Transverse colon (tissue), 4 donors: ENCODE results near the gene SPRR1A. TPM values are rescaled to one million over a fixed set of nuclear protein-coding genes. Genes with fewer than 3 reads are reported as not detected.

ENCODE experiments used
- DNase-seq: peaks from one replicate; pipeline ENCODE4 v3.0.0-alpha.2; 2019
- H3K27ac ChIP-seq, 4 donors: fragments of 200-600 bp; sonication (generic); 2 replicates each; pipeline ENCODE4 v1.5.1; 2016 to 2018; ENCODE audit warnings: inconsistent platforms in 4 of 4
- H3K27me3 ChIP-seq: fragments of 200-600 bp; sonication (generic); 2 replicates; pipeline ENCODE4 v1.5.1; 2017; ENCODE audit warnings: inconsistent platforms
- H3K36me3 ChIP-seq, 4 donors: fragments of 200-600 bp; sonication (generic); 2 replicates each; pipeline ENCODE4 v1.5.1; 2017 to 2019; ENCODE audit warnings: inconsistent platforms in 4 of 4
- H3K4me1 ChIP-seq, 4 donors: fragments of 200-600 bp; sonication (generic); 2 replicates each; pipeline ENCODE4 v1.5.1; 2017 to 2020; ENCODE audit warnings: inconsistent platforms in 4 of 4
- H3K4me3 ChIP-seq, 4 donors: fragments of 200-600 bp; sonication (generic); 1 replicate in 1 of 4; 2 replicates in 3 of 4; pipeline versions ENCODE4 v1.5.1 to v1.6.1; 2017 to 2019; ENCODE audit warnings: inconsistent platforms in 4 of 4
- H3K9me3 ChIP-seq, 2 donors: fragments of 200-600 bp; sonication (generic); 2 replicates each; pipeline ENCODE4 v1.5.1; 2017 to 2019; ENCODE audit warnings: inconsistent platforms in 2 of 2
- EP300 ChIP-seq: sonication (generic); formaldehyde crosslinking; IDR thresholded peaks from one replicate; pipeline ENCODE4 v1.6.1; 2017; ENCODE audit warnings: antibody characterized with exemption, low read depth
- POLR2A ChIP-seq: fragments of 450-650 bp; IDR thresholded peaks from one replicate; pipeline ENCODE4 v1.6.1; 2016; ENCODE audit warnings: antibody characterized with exemption, mild to moderate bottlenecking, moderate library complexity
- POLR2AphosphoS5 ChIP-seq, 3 donors: sonication (generic); formaldehyde crosslinking; IDR thresholded peaks; one replicate each; pipeline ENCODE4 v1.6.1; 2016; ENCODE audit warnings: antibody characterized with exemption in 3 of 3
- WGBS, 2 donors: methylation state at CpG; one replicate each; pipeline ENCODE4 v1.1.5; 2018; ENCODE audit warnings: low coverage in 1 of 2; 5-methylcytosine and 5-hydroxymethylcytosine counted together
- in situ Hi-C, 4 donors: fragments of 200-750 bp; cut with MboI; loops; one replicate each; pipeline versions ENCODE4 v1.15.0 to v1.15.1; 2017; ENCODE audit warnings: low sequenced_read_pairs in 3 of 4, low pct_ligation_motif_present in 1 of 4, low pct_unique_long_range_greater_than_20kb in 1 of 4
- intact Hi-C: fragments of 100-400 bp; cut with DNase I; formaldehyde crosslinking; loops from one replicate; pipeline ENCODE4 v1.15.1; 2023; ENCODE audit warnings: low total_unique reads
- small RNA-seq, 4 donors: library from RNA; depleted of rRNA; stranded (forward); fragments of <200 nt; gene quantifications; one replicate each; pipeline ENCODE3, GENCODE V24; 2016
- total RNA-seq, 4 donors: library from RNA; depleted of rRNA; stranded (reverse); fragments of >200 nt; gene quantifications; one replicate each; pipeline ENCODE4 v1.1.0, GENCODE V29; 2016
- TF ChIP-seq, protein P1 (sequence below), 5 experiments: fragments of 200-600 bp in 3 of 5; fragments of 450-650 bp in 2 of 5; sonication (generic) in 3 of 5; IDR thresholded peaks; 1 replicate in 2 of 5; 2 replicates in 3 of 5; pipeline ENCODE4 v1.5.1; 2016 to 2017; ENCODE audit warnings: antibody characterized with exemption in 5 of 5, inconsistent platforms in 3 of 5, mild to moderate bottlenecking in 2 of 5, moderate library complexity in 1 of 5

The SPRR1A gene
- total RNA-seq, 4 donors from 2014 or later = not detected

DNA sequence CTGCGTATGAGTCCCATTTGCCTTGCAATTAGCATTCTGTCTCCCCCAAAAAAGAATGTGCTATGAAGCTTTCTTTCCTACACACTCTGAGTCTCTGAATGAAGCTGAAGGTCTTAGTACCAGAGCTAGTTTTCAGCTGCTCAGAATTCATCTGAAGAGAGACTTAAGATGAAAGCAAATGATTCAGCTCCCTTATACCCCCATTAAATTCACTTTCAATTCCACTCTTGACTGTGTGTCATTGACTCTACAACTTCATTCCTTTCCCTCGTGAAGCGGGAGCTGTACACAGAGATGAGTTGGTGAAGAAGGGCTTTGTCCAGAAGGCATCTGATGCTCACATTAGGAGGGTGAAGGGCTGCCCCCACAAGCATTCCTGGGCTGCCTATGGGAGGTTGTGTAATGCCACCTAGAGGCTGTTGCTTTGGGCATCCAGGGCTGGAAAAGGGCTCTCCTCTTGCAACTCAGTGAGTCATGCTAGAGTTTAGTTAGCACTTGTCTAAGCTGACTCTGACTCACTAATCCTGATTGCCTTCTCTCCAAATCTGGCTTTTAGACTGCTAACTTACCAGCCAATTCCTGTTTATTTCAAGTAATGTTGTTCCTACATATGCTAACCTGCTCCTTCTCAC, 48.9 kb downstream of the SPRR1A start:
- no peak for DNase-seq
- no peaks in the 10 kb centered on the region for H3K4me1 ChIP-seq
- H3K36me3 ChIP-seq = no peaks in the 10 kb centered on the region
- intact Hi-C loops = no loop called here
- no peaks in the 10 kb centered on the region for H3K27me3 ChIP-seq
- TF ChIP-seq EP300 = no peak
- TF ChIP-seq POLR2A = no peak
- TF ChIP-seq, protein P1, sequence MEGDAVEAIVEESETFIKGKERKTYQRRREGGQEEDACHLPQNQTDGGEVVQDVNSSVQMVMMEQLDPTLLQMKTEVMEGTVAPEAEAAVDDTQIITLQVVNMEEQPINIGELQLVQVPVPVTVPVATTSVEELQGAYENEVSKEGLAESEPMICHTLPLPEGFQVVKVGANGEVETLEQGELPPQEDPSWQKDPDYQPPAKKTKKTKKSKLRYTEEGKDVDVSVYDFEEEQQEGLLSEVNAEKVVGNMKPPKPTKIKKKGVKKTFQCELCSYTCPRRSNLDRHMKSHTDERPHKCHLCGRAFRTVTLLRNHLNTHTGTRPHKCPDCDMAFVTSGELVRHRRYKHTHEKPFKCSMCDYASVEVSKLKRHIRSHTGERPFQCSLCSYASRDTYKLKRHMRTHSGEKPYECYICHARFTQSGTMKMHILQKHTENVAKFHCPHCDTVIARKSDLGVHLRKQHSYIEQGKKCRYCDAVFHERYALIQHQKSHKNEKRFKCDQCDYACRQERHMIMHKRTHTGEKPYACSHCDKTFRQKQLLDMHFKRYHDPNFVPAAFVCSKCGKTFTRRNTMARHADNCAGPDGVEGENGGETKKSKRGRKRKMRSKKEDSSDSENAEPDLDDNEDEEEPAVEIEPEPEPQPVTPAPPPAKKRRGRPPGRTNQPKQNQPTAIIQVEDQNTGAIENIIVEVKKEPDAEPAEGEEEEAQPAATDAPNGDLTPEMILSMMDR (IDR thresholded peaks at IDR 0.05) = no peak
- TF ChIP-seq POLR2AphosphoS5 (IDR thresholded peaks at IDR 0.05) = no peak
- in situ Hi-C loops = no loop called here
- H3K27ac ChIP-seq = no peak overlapping the region
- no peak overlapping the region for H3K4me3 ChIP-seq
- H3K9me3 ChIP-seq = no peaks in the 10 kb centered on the region
- WGBS, 2 donors = 44 to 60% methylated on average over 2 to 3 of the region's 3 CpGs

DNA sequence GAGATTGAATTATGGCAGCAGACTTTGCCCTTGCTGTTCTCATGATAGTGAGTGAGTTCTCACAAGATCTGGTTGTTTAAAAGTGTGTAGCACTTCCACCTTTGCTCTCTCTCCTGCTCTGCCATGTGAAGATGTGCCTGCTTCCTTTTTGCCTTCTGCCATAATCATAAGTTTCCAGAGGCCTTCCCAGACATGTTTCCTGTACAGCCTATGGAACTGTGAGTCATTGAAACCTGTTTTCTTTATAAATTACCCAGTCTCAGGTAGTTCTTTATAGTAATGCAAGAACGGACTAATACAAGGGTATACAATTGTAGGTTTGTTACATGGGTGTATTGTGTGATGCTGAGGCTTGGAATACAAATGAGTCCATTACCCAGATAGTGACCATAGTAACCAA, 51.3 kb downstream of the SPRR1A start:
- H3K9me3 ChIP-seq = no peaks in the 10 kb centered on the region
- TF ChIP-seq, protein P1 (IDR thresholded peaks at IDR 0.05) = no peak
- TF ChIP-seq POLR2A = no peak
- no peak for TF ChIP-seq POLR2AphosphoS5 (IDR thresholded peaks at IDR 0.05)
- no peak for TF ChIP-seq EP300
- no peak overlapping the region for H3K4me3 ChIP-seq
- no peak overlapping the region for H3K27ac ChIP-seq
- H3K4me1 ChIP-seq = no peaks in the 10 kb centered on the region
- intact Hi-C loops (no loop called here), in situ Hi-C loops (no loop called here)
- 80 to 100% methylated on average over 1 of the region's 1 CpG for WGBS, 2 donors
- no peaks in the 10 kb centered on the region for H3K36me3 ChIP-seq
- no peak for DNase-seq
- no peaks in the 10 kb centered on the region for H3K27me3 ChIP-seq

Small RNA genes lying within 50 kb of the gene (small RNA-seq; reads per million reads assigned to genes)
- gene AL356867.1 (0 reads per million in 4 donors), gene RF00322 (0 reads per million in 4 donors), gene SPRR1A (0 reads per million in 4 donors)

Other genes starting within 250 kb of the SPRR1A start
- gene KPRP, start 226.1 kb upstream of the SPRR1A start, total RNA-seq = not detected
- not detected for gene LCE1F, start 208.9 kb upstream of the SPRR1A start, total RNA-seq
- gene LCE1E, start 197.8 kb upstream of the SPRR1A start, total RNA-seq = not detected
- gene LCE1D, start 187.4 kb upstream of the SPRR1A start, total RNA-seq = not detected
- not detected for gene LCE1C, start 177.4 kb upstream of the SPRR1A start, total RNA-seq
- not detected for gene LCE1B, start 172.1 kb upstream of the SPRR1A start, total RNA-seq
- gene LCE1A, start 156.6 kb upstream of the SPRR1A start, total RNA-seq = not detected
- gene LCE6A, start 141.2 kb upstream of the SPRR1A start, total RNA-seq = not detected
- not detected for gene LCE7A, start 124.1 kb upstream of the SPRR1A start, total RNA-seq
- gene SMCP, start 105.8 kb upstream of the SPRR1A start, total RNA-seq = not detected
- not detected for gene IVL, start 75.5 kb upstream of the SPRR1A start, total RNA-seq
- not detected for gene SPRR5, start 36.9 kb upstream of the SPRR1A start, total RNA-seq
- not detected for gene SPRR4, start 13.4 kb upstream of the SPRR1A start, total RNA-seq
- not detected for gene SPRR3, start 17.7 kb downstream of the SPRR1A start, total RNA-seq
- gene SPRR1B, start 47.1 kb downstream of the SPRR1A start, total RNA-seq = not detected
- not detected for gene SPRR2D, start 57.0 kb downstream of the SPRR1A start, total RNA-seq
- not detected for gene SPRR2A, start 73.4 kb downstream of the SPRR1A start, total RNA-seq
- gene SPRR2B, start 87.5 kb downstream of the SPRR1A start, total RNA-seq = not detected
- not detected for gene SPRR2E, start 110.4 kb downstream of the SPRR1A start, total RNA-seq
- gene SPRR2F, start 129.4 kb downstream of the SPRR1A start, total RNA-seq = not detected
- not detected for gene SPRR2G, start 166.8 kb downstream of the SPRR1A start, total RNA-seq
- not detected for gene LELP1, start 219.3 kb downstream of the SPRR1A start, total RNA-seq
- not detected for gene PRR9, start 233.5 kb downstream of the SPRR1A start, total RNA-seq